EH (cell line): ENCODE data around the gene STARD8.
"Not testable (repeated sequence)": the region's sequence is repeated elsewhere in the genome, so short reads cannot be mapped to it uniquely, and the experiment has no call there.

Experiments used
- DNase-seq: peaks from one replicate; pipeline ENCODE4 v3.0.0-alpha.2; 2015; ENCODE audit warnings: low read depth

The STARD8 gene

GRCh38 chrX:68658530-68658929 lies 11.1 kb downstream of the STARD8 start:
- DNase-seq: peak; percentile 35

DNA sequence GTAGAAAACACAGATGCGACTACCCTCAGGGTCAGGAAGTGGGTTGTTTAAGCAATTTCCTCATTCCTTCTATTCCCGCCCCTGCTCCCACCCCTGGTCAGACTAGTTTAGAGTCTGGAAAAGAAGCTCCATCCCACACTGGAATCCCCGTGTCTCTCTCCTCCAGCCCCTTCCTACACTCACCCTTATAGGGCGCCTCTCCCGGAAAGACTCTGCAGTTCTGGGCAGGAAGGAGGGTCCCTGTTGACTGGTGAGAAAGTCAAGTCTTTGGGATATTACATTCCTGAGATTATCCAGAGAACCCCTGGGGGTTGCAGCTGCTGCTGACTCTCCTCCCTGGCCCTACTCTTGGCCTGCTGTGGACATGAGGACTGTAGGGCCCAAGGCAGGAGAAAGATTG lies 11.9 kb downstream of the STARD8 start:
- peak; percentile 63 for DNase-seq

GRCh38 chrX:68659786-68660185 lies 12.3 kb downstream of the STARD8 start:
- DNase-seq: peak; percentile 28

- DNase-seq: no peak
These were observed 13.3 kb downstream of the STARD8 start for GRCh38 chrX:68660746-68661145.

GRCh38 chrX:68665502-68665901 lies 18.0 kb downstream of the STARD8 start:
- no peak for DNase-seq

GRCh38 chrX:68666580-68666979 lies 19.1 kb downstream of the STARD8 start:
- DNase-seq: no peak

DNA sequence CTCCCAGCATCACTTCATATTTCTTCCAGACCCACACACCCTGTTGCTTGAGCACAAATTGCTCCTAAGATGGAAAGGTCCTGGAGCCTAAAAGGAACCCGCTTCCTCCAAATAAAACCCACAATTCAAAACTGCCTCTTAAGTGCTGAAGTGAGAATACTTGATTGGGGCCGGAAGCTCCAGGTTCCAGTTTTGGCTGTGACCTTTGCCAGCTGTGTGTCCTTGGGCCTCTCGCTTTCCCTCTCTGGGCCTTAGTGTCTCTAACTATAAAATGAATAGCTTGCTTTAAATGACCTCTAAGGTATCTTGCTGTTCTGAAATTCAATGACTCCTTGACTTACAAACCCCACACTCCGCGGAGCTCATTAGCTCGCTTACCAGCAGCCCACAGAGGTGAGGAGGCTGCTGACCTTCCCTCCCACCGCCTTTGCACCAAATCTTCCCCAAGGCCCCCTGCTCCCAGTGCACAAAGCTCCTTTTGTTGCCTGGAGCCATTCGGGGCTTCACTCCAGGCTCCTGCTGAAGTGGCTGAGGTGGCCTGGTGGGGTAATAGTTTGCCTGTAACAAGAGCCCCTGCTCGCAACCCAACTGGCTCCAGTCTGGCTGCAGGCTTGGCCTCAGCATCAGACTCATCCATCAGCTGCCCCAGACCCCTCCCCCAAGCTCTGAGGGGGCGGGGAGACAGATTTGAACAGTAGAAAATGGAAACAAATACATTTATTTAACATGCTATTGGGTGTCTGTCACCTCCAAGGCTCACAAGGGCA lies 21.8 kb downstream of the STARD8 start:
- peak; percentile 38 for DNase-seq

DNA sequence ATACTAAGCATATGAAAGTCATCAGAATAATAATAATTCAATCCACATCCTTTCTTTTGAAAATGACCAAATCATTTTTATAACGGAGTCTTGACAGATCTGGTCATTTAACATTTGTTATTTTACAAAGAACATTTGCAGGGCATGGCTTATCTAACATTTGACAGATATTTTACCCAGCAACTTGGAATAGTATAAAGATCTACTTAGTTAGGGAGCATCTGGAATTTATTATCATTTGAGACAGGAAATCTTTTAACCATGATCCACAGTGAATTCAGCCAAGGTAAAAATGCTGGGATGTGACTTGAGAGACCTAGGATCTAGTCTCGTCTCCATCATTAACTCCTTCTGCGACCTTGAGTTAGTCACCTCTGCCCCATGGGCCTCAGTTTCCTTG lies 22.4 kb downstream of the STARD8 start:
- DNase-seq: peak; percentile 61

GRCh38 chrX:68671221-68671620 lies 23.8 kb downstream of the STARD8 start:
- no peak for DNase-seq

DNA sequence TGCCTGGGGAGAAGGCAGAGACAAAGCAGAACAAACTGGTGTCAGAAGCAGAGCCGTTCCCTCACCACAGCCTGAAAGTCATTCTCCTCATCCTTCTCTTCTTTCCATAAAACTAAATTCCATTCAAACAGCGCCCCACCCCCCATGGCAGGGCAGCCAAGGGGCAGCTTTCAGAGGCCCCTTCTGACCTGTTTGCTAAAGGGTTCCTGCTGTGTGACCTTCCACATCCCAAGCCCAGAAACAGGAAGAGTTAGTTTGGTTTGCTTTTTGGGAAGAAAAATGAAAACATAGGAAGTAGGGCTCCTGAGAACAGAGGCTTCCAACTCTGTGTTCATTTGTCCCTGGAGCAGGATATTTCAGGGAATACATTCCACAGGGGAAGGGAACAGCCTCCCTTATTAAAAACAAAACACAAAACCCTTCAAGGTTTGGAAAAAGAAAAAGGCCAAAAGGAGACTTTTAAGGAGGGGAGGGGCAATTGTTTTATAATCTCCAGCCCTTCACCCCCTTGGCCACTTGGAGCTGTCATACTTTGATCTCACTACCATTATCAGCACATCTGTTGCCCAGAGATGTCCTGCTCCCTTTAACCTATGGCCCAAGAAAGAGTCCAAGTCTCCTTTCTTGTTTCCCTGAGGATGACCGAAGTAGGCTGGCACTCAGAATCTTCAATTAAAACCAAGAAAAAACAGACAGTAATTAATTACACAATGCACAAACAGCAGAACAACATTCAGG lies 25.3 kb downstream of the STARD8 start:
- peak; percentile 41 for DNase-seq

GRCh38 chrX:68675571-68675970 lies 28.1 kb downstream of the STARD8 start:
- DNase-seq: no peak

DNA sequence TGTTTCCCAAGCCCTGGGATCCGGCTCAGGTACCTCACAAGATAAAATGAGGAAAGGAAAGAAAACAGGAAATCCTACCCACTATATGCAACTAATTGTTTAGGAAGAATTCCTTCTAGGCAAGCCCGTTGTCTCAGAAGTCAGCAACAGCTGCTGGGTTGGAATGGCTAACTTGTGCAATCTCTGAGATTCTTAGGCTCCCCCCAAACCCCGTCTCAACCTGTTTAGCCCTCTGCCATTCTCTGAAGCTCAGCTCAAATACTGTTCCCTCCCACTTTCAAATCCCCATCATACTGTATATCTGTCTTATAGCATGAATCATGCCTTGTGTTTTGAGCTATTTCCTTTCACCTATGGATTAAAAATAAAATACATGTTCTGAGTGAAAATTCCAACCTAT lies 28.9 kb downstream of the STARD8 start:
- no peak for DNase-seq

DNA sequence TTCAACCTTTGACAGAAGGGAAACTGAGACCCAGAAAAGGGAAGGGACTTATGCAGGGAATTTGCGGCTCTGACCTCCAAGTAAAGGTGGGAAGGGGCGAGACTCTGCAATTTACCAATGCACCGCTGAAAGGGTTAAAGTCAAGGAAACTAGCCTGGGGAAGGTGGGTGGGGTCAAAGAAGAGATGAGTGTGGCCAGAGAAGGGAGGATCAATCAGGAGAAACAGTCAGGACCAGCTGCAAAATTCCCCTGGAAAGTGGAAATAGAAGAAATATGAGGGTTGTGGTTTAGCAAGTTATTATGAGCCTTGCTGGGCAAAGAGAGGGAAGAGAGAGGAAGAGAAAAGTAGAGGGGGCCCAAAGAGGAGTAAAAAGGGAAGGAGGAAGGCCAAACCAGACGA lies 30.5 kb downstream of the STARD8 start:
- DNase-seq: no peak

DNA sequence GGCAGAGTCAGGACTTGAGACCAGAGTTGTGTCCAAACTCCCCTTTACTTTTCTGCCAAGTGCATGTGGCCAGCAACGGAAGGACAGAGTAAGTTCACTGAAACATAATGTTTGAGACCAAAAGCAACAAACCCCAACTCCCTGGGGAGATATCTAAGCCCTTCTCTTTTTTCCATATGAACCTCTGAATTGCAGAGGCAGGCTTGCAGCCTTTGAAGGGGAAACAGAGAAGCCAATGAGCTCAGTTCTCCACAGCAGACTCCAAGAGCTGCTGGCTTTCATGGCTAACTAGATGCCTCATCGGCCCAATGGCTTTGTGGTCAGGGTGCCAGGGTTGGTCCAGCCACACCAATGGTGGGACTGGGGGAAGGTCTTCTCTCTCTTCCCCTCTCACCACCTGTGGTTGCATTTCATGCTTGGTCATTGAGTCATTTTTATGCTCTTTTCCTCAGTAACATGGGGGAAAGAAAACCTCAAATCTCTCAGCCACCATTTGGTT lies 34.0 kb downstream of the STARD8 start:
- DNase-seq: peak; percentile 59

DNA sequence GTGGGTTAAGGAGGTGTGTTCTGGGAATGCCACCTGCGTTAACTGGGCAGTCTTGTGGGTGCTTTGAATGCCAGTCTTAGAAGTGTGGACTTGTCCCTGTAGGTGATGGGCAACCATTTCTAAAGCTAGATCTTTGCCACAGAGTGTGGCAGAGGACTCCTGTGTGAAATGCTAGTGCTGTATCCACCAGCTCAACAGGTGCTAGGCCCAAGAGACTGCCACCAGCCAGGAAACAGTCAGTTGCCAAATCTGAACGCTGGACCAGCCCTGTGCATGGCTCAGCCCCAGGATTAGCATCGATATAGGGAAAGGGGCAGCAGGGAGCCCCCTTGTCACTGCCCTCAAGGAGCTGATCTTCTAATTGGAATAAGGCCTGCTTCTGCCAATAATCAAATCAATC lies 35.3 kb downstream of the STARD8 start:
- DNase-seq: no peak

DNA sequence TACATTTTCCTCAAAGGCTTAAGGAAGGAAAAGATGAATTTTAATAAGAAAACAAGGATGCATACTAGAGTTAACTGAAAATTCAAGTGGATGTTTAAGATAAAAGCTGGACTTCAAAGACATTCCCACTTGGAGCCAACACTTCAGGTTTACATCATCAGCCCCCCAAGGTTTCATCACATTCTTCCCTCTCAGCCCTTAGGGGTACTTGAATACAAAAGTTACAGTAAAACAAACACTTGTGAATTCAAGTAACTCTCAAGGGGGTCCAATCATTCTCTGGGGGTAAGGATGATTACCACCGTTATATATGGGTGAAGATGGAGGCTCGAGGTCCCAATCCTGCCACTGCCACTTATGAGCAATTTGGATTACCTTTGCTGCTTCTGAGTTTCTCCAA lies 36.1 kb downstream of the STARD8 start:
- no peak for DNase-seq

DNA sequence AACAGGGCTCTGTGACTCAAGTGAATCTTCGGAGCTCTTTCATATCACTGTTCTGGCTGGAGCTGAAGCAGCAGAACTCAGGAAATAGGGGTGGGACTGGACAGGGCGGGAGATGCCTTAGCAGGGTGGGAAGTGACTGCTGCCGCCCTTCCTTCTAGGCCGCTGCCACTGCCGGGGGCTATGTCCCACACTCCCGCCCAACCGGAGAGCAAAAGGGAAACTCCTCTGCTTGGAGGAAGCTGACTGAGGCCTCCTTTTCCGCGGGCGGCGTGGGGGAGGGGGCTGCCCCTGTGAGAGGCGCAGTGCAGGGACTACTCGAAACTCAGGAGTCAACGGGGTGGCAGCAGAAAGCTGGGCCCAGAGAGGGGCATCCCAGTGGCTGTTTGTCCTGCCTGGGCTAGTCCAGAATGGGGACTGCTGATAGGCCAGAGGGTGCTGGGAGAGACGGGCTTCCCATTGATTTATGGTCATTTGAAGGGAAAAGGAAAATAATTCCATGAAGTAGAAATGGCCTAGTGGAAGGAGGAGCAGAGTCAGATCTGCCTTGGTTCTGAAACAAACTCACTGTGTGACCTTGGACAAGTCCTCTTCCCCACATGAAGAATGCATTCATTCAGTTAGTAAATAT lies 36.9 kb downstream of the STARD8 start:
- DNase-seq: peak; percentile 73

- DNase-seq: no peak
These were observed 37.4 kb downstream of the STARD8 start for GRCh38 chrX:68684919-68685304.

DNA sequence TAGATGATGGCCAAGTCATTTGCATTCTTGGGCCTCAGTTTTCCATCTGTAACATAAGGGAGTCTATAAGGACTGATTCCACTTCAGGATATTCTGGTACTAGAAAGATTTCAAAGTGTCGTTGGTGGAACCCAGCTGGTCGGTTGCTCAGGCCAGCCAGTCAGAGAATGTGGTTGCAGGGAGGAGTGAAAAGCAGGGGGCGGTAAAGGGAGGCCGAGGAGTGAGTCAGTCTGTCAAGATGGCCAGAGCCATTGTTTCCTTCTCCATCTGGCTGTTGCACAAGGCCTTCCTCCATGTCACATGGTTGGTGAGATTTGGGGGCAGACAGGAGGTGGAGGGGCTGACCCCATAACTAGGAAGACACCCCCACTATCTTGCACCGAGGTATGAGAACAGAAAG lies 38.2 kb downstream of the STARD8 start:
- DNase-seq: peak; percentile 66

DNA sequence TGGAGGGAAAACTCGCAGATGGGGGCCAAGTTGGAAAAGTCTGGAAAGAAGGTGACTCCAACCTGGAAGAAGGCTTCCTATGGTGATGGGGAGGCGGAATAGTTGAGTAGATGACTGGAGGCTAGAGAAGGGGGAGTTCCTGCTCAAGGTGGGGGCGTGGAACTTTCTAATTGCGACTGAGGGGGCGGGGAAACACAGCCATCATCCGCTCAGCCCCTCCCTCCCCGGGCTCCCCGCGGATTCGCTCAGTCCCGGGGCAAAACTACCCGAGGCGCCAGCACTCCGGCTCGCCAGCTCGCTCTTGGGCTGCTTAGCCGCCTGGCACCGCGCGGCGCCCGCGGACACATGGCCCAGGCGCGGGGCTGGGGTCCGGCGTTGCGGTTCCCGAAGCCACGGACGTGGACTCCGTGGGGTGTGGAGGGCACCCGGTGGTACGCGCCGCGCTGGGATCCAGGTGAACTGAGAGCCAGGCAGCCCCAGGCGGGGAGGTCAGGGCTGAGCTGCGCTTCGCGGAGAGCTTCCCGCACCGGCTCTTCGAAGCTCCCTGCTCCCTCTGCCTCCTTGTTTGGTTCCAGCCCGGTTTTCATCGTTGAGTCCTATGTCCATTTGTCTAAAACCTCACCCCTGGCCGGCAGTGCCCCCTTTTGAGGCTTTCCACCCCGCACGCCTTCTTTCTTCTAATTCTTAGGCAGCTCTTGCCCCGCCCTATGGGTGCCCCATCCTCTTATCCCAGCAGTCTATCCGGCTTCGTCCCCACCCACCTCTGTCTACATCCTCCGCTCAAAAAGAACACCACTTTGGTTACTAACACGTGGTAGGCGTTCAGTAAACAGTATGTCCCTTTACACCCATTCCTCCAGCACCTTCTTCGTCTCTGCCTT lies 38.9 kb downstream of the STARD8 start:
- DNase-seq: peak; percentile 67

DNA sequence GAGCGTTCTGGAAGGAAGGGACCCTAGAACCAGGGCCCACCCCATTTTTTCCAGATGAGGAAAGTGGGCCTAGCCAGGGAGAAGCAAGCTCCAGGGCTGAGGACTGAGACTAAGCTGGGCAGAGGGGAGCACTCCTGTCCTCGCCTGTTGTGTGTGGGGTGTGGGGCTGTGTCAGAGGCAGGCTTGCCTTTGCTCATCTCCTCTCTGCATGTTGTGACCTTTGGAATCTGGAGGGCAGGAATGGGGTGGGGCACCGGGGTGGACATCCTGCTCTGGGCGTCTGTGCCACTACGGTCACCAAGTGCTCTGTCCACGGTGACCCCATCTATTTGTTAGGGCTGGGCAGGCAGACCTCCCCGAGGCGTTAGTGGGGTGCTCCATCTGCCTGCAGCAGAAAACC lies 41.5 kb downstream of the STARD8 start:
- DNase-seq: not testable (repeated sequence)

DNA sequence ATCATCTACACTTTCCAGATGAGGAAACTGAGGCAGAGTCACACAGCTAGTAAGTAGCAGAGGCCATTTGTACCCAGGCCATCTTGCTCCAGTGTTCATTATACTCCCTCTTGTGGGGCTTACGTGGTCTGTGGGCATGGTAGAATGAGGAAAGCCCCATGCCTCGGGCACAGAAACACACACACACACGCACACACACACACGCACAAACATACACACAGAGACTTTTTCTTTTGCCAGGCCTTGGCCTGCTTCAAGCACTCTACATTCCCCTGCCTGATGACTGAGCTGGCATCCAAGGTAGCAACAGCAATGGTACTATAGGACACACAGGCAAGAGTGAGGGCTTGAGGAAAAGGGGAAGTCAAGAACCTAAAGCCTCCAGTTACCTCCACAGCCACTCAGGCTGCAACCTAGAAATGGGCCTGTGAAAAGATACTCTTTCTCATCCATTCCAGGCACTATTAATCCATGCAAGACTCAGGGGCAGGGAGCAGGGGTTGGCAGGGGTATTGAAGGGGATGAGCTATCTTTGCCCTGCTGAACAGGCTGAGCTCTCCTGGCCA lies 43.6 kb downstream of the STARD8 start:
- no peak for DNase-seq
